Measurements from ENCODE around the gene FGF11. TPM values are rescaled to one million over a fixed set of nuclear protein-coding genes. Genes with fewer than 3 reads are reported as not detected.

Gene FGF11
- total and polyA plus RNA-seq, 2 of the 13 experiments (the other 11 are each of a cell fraction or from before 2014, with no cell fraction given): 0.20 to 7.6 TPM

- TF ChIP-seq ARHGAP35 (CRISPR knock-in tag; IDR thresholded peaks at IDR 0.05; ENCODE audit: borderline replicate concordance) (peak; percentile 33; the same call in 1 of the 2 replicates), ZFP82 (CRISPR knock-in tag; IDR thresholded peaks at IDR 0.05; ENCODE audit: borderline replicate concordance) (no peak; the same call in 1 of the 2 replicates), CBX1 (IDR thresholded peaks at IDR 0.05; ENCODE audit: low read depth) (no peak), MTERF4 (CRISPR knock-in tag; IDR thresholded peaks at IDR 0.05) (0 out of 2 replicates have a peak, but pooled peaks have one; percentile 1), ZNF747 (CRISPR knock-in tag; IDR thresholded peaks at IDR 0.05; ENCODE audit: borderline replicate concordance) (peak; percentile 51; the same call in 1 of the 2 replicates), ZNF136 (CRISPR knock-in tag; IDR thresholded peaks at IDR 0.05; ENCODE audit: low read depth) (no peak), REPIN1 (CRISPR knock-in tag; IDR thresholded peaks at IDR 0.05; ENCODE audit: borderline replicate concordance, low read depth) (peak; percentile 78; the same call in 1 of the 2 replicates), ZNF788 (CRISPR knock-in tag; IDR thresholded peaks at IDR 0.05; ENCODE audit: borderline replicate concordance) (peak; percentile 30; the same call in 1 of the 2 replicates), JARID2 (CRISPR knock-in tag; IDR thresholded peaks at IDR 0.05; ENCODE audit: insufficient replicate concordance) (peak; percentile 81), ZNF281 (CRISPR knock-in tag; IDR thresholded peaks at IDR 0.05; ENCODE audit: borderline replicate concordance) (no peak), BCLAF1 (IDR thresholded peaks at IDR 0.05) (no peak), CENPBD1 (CRISPR knock-in tag; IDR thresholded peaks at IDR 0.05; ENCODE audit: borderline replicate concordance, low read depth) (no peak), ZNF773 (CRISPR knock-in tag; IDR thresholded peaks at IDR 0.05; ENCODE audit: borderline replicate concordance) (no peak), NFYC (CRISPR knock-in tag; IDR thresholded peaks at IDR 0.05) (0 out of 2 replicates have a peak, but pooled peaks have one; percentile 36), XRCC5 (optimal IDR thresholded peaks at IDR 0.05; ENCODE audit: low read length) (peak; percentile 21), KMT2A (CRISPR knock-in tag; IDR thresholded peaks at IDR 0.05) (no peak; the same call in 1 of the 2 replicates), HOXA9 (CRISPR knock-in tag; IDR thresholded peaks at IDR 0.05; ENCODE audit: borderline replicate concordance) (no peak), ZNF33A (CRISPR knock-in tag; IDR thresholded peaks at IDR 0.05; ENCODE audit: borderline replicate concordance) (no peak), STAT5B (CRISPR knock-in tag; IDR thresholded peaks at IDR 0.05) (no peak), MAX (IDR thresholded peaks at IDR 0.05) (peak; percentile 77), ZNF605 (CRISPR knock-in tag; IDR thresholded peaks at IDR 0.05) (no peak; the same call in 1 of the 2 replicates), POGZ (CRISPR knock-in tag; IDR thresholded peaks at IDR 0.05) (no peak)
Observed at GRCh38 chr17:7394452-7395191, 44.7 kb upstream of the FGF11 start, which contains the start of gene PLSCR3 (continued).

Measured in HepG2 (cell line).